ENCODE results near the gene UACA. TPM values are rescaled to one million over a fixed set of nuclear protein-coding genes. Genes with fewer than 3 reads are reported as not detected.

Gene UACA
- total and polyA plus RNA-seq, 4 donors, result 59.6 to 185 (median 123) TPM

DNA sequence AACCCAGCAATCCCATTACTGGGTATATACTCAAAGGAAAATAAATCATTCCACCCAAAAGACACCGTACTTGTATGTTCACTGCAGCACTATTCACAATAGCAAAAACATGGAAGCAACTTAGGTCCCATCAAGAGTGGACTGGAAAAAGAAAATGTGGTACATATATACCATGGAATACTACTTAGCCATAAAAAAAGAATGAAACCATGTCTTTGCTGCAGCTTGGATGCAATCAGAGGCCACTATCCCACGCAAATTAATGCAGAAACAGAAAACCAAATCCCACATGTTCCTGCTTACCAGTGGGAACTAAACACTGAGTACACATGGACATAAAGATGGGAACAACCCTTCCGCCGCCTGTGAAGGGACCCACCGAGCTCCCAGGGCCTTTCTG lies 34.2 kb downstream of the UACA start:
- no peaks in the 10 kb centered on the region for H3K27me3 ChIP-seq (ENCODE audit: control insufficient read depth in 1 of 2, insufficient read depth in 2 of 2, low read length in 1 of 2)
- intact Hi-C loops (cut with DNase I), result loop anchor here (10.0 kb wide), 1 partner anchor 54 kb away; no protein-coding TSS in a partner anchor

DNA sequence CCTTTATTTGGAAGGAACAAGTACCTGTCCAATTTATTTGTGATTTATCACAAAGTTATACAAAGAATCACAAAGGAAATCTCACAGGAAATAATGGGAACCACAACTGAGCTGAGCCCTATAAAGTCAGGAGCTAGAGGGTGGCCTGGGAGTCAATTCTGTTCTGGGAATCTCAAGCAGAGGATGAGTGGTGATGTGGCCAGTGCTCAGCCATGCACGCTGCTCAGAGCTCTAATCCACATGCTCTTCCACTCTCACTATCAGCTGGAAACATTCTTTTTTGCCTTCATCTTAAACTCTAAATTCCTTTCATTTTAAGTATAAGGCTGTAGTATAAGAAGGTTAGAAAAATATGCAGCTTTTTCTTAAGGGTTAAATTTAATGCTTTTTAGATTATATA lies 36.6 kb downstream of the UACA start:
- intact Hi-C loops (cut with DNase I), result loop anchor here (10.0 kb wide), 1 partner anchor 52 kb away; no protein-coding TSS in a partner anchor
- no peaks in the 10 kb centered on the region for H3K27me3 ChIP-seq (ENCODE audit: control insufficient read depth in 1 of 2, insufficient read depth in 2 of 2, low read length in 1 of 2)

More for the DNA sequence above, 34.2 kb downstream of the UACA start:
- Histone ChIP-seq H3K4me1 (ENCODE audit: control insufficient read depth in 1 of 2, insufficient read depth in 2 of 2, low read length in 2 of 2) (no peaks in the 10 kb centered on the region), H3K9me3 (ENCODE audit: control insufficient read depth, low read length) (no peaks in the 10 kb centered on the region), H3K36me3 (ENCODE audit: control insufficient read depth in 1 of 2, insufficient read depth in 2 of 2, low read length in 1 of 2) (no peaks in the 10 kb centered on the region), H3K27ac (ENCODE audit: low read depth in 1 of 2, low read length in 2 of 2) (no peak overlapping the region), H3K4me3 (ENCODE audit: low read length in 2 of 2) (no peak overlapping the region)
- no peak for ATAC-seq (ENCODE audit: low FRiP score)
- WGBS, 2 donors, result 96 to 97% methylated on average over 5 of the region's 5 CpGs
- no peak for DNase-seq

DNA sequence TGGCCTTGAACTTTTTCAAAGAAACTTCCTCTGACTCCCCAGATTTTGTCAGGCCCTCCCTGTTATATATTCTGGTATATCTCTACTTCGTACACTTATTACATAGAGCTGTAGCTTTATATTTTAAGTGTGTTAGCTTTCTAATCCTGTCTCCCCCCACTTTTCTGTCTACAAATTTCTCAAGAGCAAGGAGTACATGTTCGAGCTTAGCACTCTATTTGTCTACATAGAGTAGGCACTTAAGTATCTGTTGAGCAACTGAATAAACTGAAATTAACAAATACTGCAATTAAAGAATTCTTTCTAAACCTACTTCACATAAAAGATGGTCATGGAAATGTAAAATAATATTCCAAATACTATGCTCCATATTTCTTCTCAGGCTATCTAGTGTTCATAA lies 39.4 kb downstream of the UACA start:
- WGBS, 2 donors, result 87 to 95% methylated on average over 2 of the region's 2 CpGs
- peaks cover 0 to 3% of the 10 kb centered on the region in 2 donors for H3K4me1 ChIP-seq (ENCODE audit: control insufficient read depth in 1 of 2, insufficient read depth in 2 of 2, low read length in 2 of 2)
- no peaks in the 10 kb centered on the region for H3K9me3 ChIP-seq (ENCODE audit: control insufficient read depth, low read length)
- no peaks in the 10 kb centered on the region for H3K36me3 ChIP-seq (ENCODE audit: control insufficient read depth in 1 of 2, insufficient read depth in 2 of 2, low read length in 1 of 2)
- intact Hi-C loops (cut with DNase I), result loop anchor here (10.0 kb wide), 1 partner anchor 49 kb away; no protein-coding TSS in a partner anchor
- DNase-seq, result no peak
- H3K4me3 ChIP-seq (ENCODE audit: low read length in 2 of 2), result no peak overlapping the region
- H3K27me3 ChIP-seq (ENCODE audit: control insufficient read depth in 1 of 2, insufficient read depth in 2 of 2, low read length in 1 of 2), result no peaks in the 10 kb centered on the region
- no peak for ATAC-seq (ENCODE audit: low FRiP score)
- no peak overlapping the region for H3K27ac ChIP-seq (ENCODE audit: low read depth in 1 of 2, low read length in 2 of 2)

More for the DNA sequence above, 36.6 kb downstream of the UACA start:
- ATAC-seq (ENCODE audit: low FRiP score) (peak; percentile 72), DNase-seq (no peak)
- Histone ChIP-seq H3K36me3 (ENCODE audit: control insufficient read depth in 1 of 2, insufficient read depth in 2 of 2, low read length in 1 of 2) (no peaks in the 10 kb centered on the region), H3K4me1 (ENCODE audit: control insufficient read depth in 1 of 2, insufficient read depth in 2 of 2, low read length in 2 of 2) (no peaks in the 10 kb centered on the region), H3K27ac (ENCODE audit: low read depth in 1 of 2, low read length in 2 of 2) (no peak overlapping the region), H3K4me3 (ENCODE audit: low read length in 2 of 2) (no peak overlapping the region), H3K9me3 (ENCODE audit: control insufficient read depth, low read length) (no peaks in the 10 kb centered on the region)
- WGBS, 2 donors, result 47 to 48% methylated on average over 1 of the region's 1 CpG

DNA sequence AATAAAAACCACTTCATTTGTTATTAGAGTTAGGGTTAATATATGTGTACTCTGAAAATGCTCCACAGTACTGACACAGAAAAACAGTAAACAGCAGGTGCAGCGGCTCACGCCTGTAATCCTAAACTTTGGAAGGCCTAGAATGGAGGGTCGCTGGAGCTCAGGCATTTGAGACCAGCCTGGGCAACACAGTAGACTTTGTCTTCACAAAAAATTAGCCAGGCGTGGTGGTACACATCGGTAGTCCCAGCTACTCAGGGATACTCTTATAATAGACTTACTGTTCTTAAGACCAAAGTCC lies 40.3 kb downstream of the UACA start:
- ATAC-seq (ENCODE audit: low FRiP score), result no peak
- 86 to 90% methylated on average over 5 of the region's 5 CpGs for WGBS, 2 donors
- Histone ChIP-seq H3K27ac (ENCODE audit: low read depth in 1 of 2, low read length in 2 of 2) (no peak overlapping the region), H3K9me3 (ENCODE audit: control insufficient read depth, low read length) (no peaks in the 10 kb centered on the region), H3K4me1 (ENCODE audit: control insufficient read depth in 1 of 2, insufficient read depth in 2 of 2, low read length in 2 of 2) (peaks cover 0 to 3% of the 10 kb centered on the region in 2 donors), H3K4me3 (ENCODE audit: low read length in 2 of 2) (no peak overlapping the region), H3K36me3 (ENCODE audit: control insufficient read depth in 1 of 2, insufficient read depth in 2 of 2, low read length in 1 of 2) (no peaks in the 10 kb centered on the region), H3K27me3 (ENCODE audit: control insufficient read depth in 1 of 2, insufficient read depth in 2 of 2, low read length in 1 of 2) (no peaks in the 10 kb centered on the region)
- intact Hi-C loops (cut with DNase I), result loop anchor here (10.0 kb wide), 1 partner anchor 48 kb away; no protein-coding TSS in a partner anchor
- DNase-seq, result no peak

DNA sequence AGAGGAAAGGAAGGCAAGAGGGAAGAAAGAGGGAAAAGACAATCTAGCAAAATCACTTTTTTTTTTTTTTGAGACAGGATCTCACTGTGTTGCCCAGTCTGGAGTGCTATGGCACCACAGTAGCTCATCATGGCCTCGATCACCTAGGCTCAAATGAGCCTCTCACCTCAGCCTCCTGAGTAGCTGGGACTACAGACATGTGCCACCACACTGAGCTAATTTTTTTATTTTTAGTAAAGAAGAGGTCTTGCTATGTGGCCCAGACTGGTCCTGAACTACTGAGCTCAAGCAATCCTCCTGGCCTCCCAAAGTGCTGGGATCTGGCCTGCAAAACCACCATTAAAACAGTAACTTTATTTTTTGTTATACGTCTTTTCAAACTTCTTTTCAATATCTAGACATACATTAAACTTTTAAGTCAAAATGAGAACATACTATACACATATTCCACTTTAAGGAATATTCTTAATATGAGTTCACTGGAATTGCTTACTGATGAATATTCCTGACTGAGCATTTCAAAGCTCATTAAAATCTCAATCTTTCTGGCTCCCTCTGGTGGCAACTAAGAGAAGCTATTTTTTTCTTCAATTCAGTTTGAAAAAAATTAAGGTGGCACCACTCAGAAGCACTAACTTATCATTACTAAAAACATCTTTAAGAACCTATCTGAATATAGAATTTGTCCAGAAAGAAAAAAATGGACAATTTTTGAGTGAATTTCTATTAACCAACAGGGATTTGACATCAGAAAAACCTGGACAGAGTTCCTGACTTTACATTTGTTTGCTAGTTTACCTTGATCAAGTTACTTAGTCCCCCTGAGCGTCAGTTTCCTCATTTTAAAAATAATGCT lies 40.9 kb downstream of the UACA start:
- H3K27me3 ChIP-seq (ENCODE audit: control insufficient read depth in 1 of 2, insufficient read depth in 2 of 2, low read length in 1 of 2), result no peaks in the 10 kb centered on the region
- H3K4me3 ChIP-seq (ENCODE audit: low read length in 2 of 2), result no peak overlapping the region
- no peaks in the 10 kb centered on the region for H3K9me3 ChIP-seq (ENCODE audit: control insufficient read depth, low read length)
- peaks cover under 1 to 3% of the 10 kb centered on the region in 2 donors for H3K4me1 ChIP-seq (ENCODE audit: control insufficient read depth in 1 of 2, insufficient read depth in 2 of 2, low read length in 2 of 2)
- WGBS, 2 donors, result 67 to 73% methylated on average over 3 of the region's 3 CpGs
- intact Hi-C loops (cut with DNase I), result loop anchor here (10.0 kb wide), 1 partner anchor 48 kb away; no protein-coding TSS in a partner anchor
- H3K27ac ChIP-seq (ENCODE audit: low read depth in 1 of 2, low read length in 2 of 2), result no peak overlapping the region
- DNase-seq (no peak), ATAC-seq (ENCODE audit: low FRiP score) (peak; percentile 60)
- no peaks in the 10 kb centered on the region for H3K36me3 ChIP-seq (ENCODE audit: control insufficient read depth in 1 of 2, insufficient read depth in 2 of 2, low read length in 1 of 2)

DNA sequence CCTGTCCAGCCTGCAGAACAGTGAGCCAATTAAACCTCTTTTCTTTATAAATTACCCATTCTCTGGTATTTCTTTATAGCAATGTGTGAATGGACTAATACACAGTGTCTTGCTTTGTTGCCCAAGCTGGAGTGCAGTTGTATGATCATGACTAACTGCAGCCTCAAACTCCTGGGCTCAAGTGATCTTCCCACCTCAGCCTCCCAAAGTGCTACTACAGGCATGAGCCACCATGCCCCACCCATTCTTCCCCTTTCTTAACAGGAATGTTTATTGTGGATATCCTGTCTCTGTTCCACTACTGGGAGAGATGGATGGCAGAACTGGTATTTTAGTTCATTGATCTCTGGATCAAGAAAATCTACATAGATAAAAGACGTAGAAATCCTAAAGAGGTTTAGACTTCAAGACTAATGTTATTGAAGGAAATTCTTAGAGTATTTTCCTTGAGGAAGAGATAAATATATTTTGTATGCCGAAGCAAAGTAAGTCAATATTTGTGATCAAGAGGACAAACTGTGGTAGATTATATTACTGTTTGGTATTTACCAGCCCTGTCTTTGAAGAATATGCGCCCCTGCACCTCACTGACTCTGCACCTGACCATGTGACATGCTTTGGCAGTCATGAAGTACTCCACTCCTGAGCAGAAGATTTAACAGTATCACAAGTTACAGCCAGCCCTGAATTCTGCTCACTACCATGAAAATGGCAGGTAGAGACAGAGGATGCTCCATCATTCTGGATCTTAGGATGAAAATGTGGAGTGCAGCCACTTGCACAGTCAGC lies 42.9 kb downstream of the UACA start:
- ATAC-seq (ENCODE audit: low FRiP score), result no peak
- Histone ChIP-seq H3K36me3 (ENCODE audit: control insufficient read depth in 1 of 2, insufficient read depth in 2 of 2, low read length in 1 of 2) (no peaks in the 10 kb centered on the region), H3K9me3 (ENCODE audit: control insufficient read depth, low read length) (no peaks in the 10 kb centered on the region), H3K27ac (ENCODE audit: low read depth in 1 of 2, low read length in 2 of 2) (no peak overlapping the region), H3K27me3 (ENCODE audit: control insufficient read depth in 1 of 2, insufficient read depth in 2 of 2, low read length in 1 of 2) (no peaks in the 10 kb centered on the region), H3K4me1 (ENCODE audit: control insufficient read depth in 1 of 2, insufficient read depth in 2 of 2, low read length in 2 of 2) (peaks cover 5% of the 10 kb centered on the region in 2 donors), H3K4me3 (ENCODE audit: low read length in 2 of 2) (no peak overlapping the region)
- WGBS, 2 donors, result 89% methylated on average over 3 of the region's 3 CpGs
- no peak for DNase-seq
- intact Hi-C loops (cut with DNase I), result loop anchor here (10.0 kb wide), 1 partner anchor 46 kb away; no protein-coding TSS in a partner anchor

DNA sequence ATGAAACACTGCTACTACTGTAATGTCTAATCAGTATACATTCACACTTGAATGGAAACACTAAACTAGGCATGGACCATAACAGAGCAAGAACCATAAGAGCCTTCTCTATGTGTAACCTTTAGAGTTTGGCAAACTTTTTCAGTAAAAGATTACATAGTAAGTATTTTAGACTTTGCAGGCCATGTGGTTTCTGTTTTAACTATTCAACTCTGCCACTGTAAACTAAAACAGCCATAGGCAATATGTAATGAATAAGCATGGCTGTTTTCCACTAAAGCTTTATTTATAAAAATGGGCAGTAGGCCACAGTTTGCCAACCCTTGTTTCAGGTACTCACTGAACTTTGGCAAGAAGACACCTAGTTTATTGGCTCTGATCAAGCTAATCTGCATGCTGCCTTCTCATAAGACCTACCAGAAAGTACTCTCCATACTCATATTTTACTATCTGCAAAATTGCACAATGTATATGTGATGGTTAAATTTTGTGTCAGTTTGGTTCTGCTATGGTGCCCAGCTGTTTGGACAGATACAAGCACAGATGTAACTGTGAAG lies 46.0 kb downstream of the UACA start:
- Histone ChIP-seq H3K27me3 (ENCODE audit: control insufficient read depth in 1 of 2, insufficient read depth in 2 of 2, low read length in 1 of 2) (no peaks in the 10 kb centered on the region), H3K36me3 (ENCODE audit: control insufficient read depth in 1 of 2, insufficient read depth in 2 of 2, low read length in 1 of 2) (no peaks in the 10 kb centered on the region), H3K4me3 (ENCODE audit: low read length in 2 of 2) (no peak overlapping the region), H3K27ac (ENCODE audit: low read depth in 1 of 2, low read length in 2 of 2) (no peak overlapping the region), H3K9me3 (ENCODE audit: control insufficient read depth, low read length) (no peaks in the 10 kb centered on the region), H3K4me1 (ENCODE audit: control insufficient read depth in 1 of 2, insufficient read depth in 2 of 2, low read length in 2 of 2) (peaks cover 8 to 10% of the 10 kb centered on the region in 2 donors)
- DNase-seq, result no peak
- intact Hi-C loops (cut with DNase I), result no loop called here
- no peak for ATAC-seq (ENCODE audit: low FRiP score)

DNA sequence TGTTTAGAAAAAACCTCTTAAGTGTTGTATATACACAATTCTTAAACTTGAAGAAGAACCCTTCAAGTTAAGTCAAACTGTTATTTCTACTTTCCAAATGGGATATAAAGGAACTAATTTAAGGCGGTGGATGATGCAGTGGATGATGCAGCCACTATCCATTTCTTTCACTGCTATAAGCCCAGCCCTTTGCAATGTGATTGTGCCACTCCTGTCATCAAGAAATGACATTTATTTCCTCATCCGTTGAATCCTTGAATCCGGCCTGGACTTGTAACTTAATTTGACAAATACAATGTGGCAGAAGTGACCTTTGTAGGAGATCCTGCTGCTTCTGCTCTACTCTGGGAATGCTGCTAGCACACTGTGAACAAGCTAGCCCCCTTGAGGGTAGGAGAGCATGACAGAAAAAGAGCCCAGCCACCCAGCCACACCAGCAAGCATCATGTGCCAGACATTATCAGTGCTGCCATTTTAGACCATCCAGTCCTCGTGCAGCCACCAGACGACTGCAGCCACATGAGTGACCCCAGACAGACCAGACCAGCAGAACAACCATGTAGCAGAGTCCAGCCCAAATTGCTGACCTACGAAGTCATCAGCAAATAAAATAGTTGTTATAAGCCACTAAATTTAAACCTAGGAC lies 47.4 kb downstream of the UACA start:
- Histone ChIP-seq H3K27me3 (ENCODE audit: control insufficient read depth in 1 of 2, insufficient read depth in 2 of 2, low read length in 1 of 2) (no peaks in the 10 kb centered on the region), H3K4me1 (ENCODE audit: control insufficient read depth in 1 of 2, insufficient read depth in 2 of 2, low read length in 2 of 2) (peaks cover 8 to 10% of the 10 kb centered on the region in 2 donors), H3K4me3 (ENCODE audit: low read length in 2 of 2) (no peak overlapping the region), H3K27ac (ENCODE audit: low read depth in 1 of 2, low read length in 2 of 2) (peak overlapping the region in 1 of 2 donors; percentile 88), H3K36me3 (ENCODE audit: control insufficient read depth in 1 of 2, insufficient read depth in 2 of 2, low read length in 1 of 2) (no peaks in the 10 kb centered on the region), H3K9me3 (ENCODE audit: control insufficient read depth, low read length) (no peaks in the 10 kb centered on the region)
- no peak for ATAC-seq (ENCODE audit: low FRiP score)
- WGBS, 2 donors, result 55% methylated on average over 6 of the region's 6 CpGs
- intact Hi-C loops (cut with DNase I), result no loop called here
- DNase-seq, result no peak
